PC-3 (cell line): ENCODE results near the gene PBX4. TPM values are rescaled to one million over a fixed set of nuclear protein-coding genes. Genes with fewer than 3 reads are reported as not detected.

Experiments
- ATAC-seq: fragments of 200-7000 bp; cut with Tn5 transposase; 2 replicates; pipeline ENCODE4 v1.9.1; 2020; ENCODE audit warnings: mild to moderate bottlenecking, moderate library complexity
- BruUV-seq: library from RNA; stranded (reverse); fragments of 400-500 nt; replicated peaks from 2 replicates; lab custom pipeline; 2021; lab: Mats Ljungman, UMichigan
- CTCF ChIA-PET: fragments of 300-600 bp; sonication (Branson Sonifier 250); formaldehyde crosslinking; loops from one replicate; lab custom pipeline; 2022; ENCODE audit warnings: antibody characterized with exemption; lab: Charles Lee
- POLR2A ChIA-PET: fragments of 300-600 bp; sonication (Branson Sonifier 250); formaldehyde crosslinking; loops from one replicate; lab custom pipeline; 2022; ENCODE audit warnings: antibody characterized with exemption; ENCODE audit not compliant: unreplicated experiment; lab: Charles Lee
- DNase-seq: peaks from one replicate; pipeline ENCODE4 v3.0.0-alpha.2; 2015
- H2AFZ ChIP-seq: fragments of 300-600 bp; sonication (generic); 2 replicates; pipeline ENCODE4 v1.6.0; 2016; ENCODE audit warnings: antibody characterized with exemption, low read length
- H3F3A ChIP-seq: fragments of 300-600 bp; sonication (generic); one replicate; pipeline ENCODE4 v1.6.0; 2017; ENCODE audit warnings: antibody characterized with exemption, low read length, control low read depth, mild to moderate bottlenecking; ENCODE audit not compliant: unreplicated experiment
- H3K27ac ChIP-seq: fragments of 300-600 bp; sonication (generic); 2 replicates; pipeline ENCODE4 v1.5.1; 2016; ENCODE audit warnings: mild to moderate bottlenecking, low read length
- H3K27me3 ChIP-seq: fragments of 300-600 bp; sonication (generic); 2 replicates; pipeline ENCODE4 v1.6.1; 2016; ENCODE audit warnings: low read length, mixed read lengths
- H3K36me3 ChIP-seq: fragments of 300-600 bp; sonication (generic); 2 replicates; pipeline ENCODE4 v1.6.1; 2016; ENCODE audit warnings: low read depth, mixed run types, low read length, mixed read lengths
- H3K4me1 ChIP-seq: fragments of 300-600 bp; sonication (generic); 2 replicates; pipeline ENCODE4 v1.5.1; 2016; ENCODE audit warnings: low read length; ENCODE audit not compliant: insufficient read depth
- H3K4me2 ChIP-seq: fragments of 300-600 bp; sonication (generic); 2 replicates; pipeline ENCODE4 v1.6.0; 2016; ENCODE audit warnings: low read length
- H3K4me3 ChIP-seq: fragments of 300-600 bp; sonication (generic); 2 replicates; pipeline ENCODE4 v1.5.1; 2016; ENCODE audit warnings: mild to moderate bottlenecking, low read length, mixed read lengths
- H3K79me2 ChIP-seq: fragments of 300-600 bp; sonication (generic); 2 replicates; pipeline ENCODE4 v1.6.1; 2017; ENCODE audit warnings: low read length, mixed read lengths
- H3K9ac ChIP-seq: fragments of 300-600 bp; sonication (generic); 2 replicates; pipeline ENCODE4 v1.6.0; 2016; ENCODE audit warnings: mild to moderate bottlenecking, low read length
- H3K9me2 ChIP-seq: fragments of 300-600 bp; sonication (generic); replicated peaks from 2 replicates; pipeline ENCODE4 v1.6.1; 2016; ENCODE audit warnings: mixed run types, low read length, mixed read lengths
- H3K9me3 ChIP-seq: fragments of 300-600 bp; sonication (generic); 2 replicates; pipeline ENCODE4 v1.6.1; 2016; ENCODE audit warnings: low read length, mixed read lengths
- H4K20me1 ChIP-seq: fragments of 300-600 bp; sonication (generic); 2 replicates; pipeline ENCODE4 v1.6.1; 2016; ENCODE audit warnings: low read length, mixed read lengths
- CTCF ChIP-seq: fragments of 300-600 bp; sonication (generic); conservative IDR thresholded peaks from 2 replicates; pipeline ENCODE4 v1.5.1; 2017; ENCODE audit warnings: antibody characterized with exemption, low read depth, mild to moderate bottlenecking, low read length
- EZH2 ChIP-seq: fragments of 300-600 bp; sonication (generic); IDR thresholded peaks from one replicate; pipeline ENCODE4 v1.6.1; 2017; ENCODE audit warnings: antibody characterized with exemption, mild to moderate bottlenecking, low read length; ENCODE audit not compliant: unreplicated experiment
- EZH2phosphoT487 ChIP-seq: fragments of 300-600 bp; sonication (generic); IDR thresholded peaks from 2 replicates; pipeline ENCODE4 v1.6.1; 2018; ENCODE audit warnings: mild to moderate bottlenecking, antibody characterized with exemption, low read length, borderline replicate concordance
- intact Hi-C: fragments of 100-400 bp; cut with micrococcal nuclease; formaldehyde crosslinking; loops from 2 replicates; pipeline ENCODE4 v1.9.0; 2023
- total RNA-seq: library from RNA; depleted of rRNA; stranded (reverse); fragments of >200 nt; gene quantifications from 2 replicates; pipeline ENCODE4 v1.2.3, GENCODE V29; 2014

PBX4 gene
- total RNA-seq, 1 experiment from 2014 or later, result 6.9 TPM

GRCh38 chr19:19562665-19563347 is 55.7 kb downstream of the PBX4 start:
- no peak overlapping the region for H2AFZ ChIP-seq
- H3K9ac ChIP-seq, result no peak overlapping the region
- no peaks in the 10 kb centered on the region for H3K9me3 ChIP-seq
- TF ChIP-seq CTCF (0 out of 2 replicates have a peak, but pooled peaks have one; percentile 18), EZH2phosphoT487 (no peak)
- intact Hi-C loops, result no loop called here
- no peaks in the 10 kb centered on the region for H3K79me2 ChIP-seq
- peaks cover 6% of the 10 kb centered on the region; the same call in 1 of the 2 replicates for H3K36me3 ChIP-seq
- BruUV-seq, result no TSS peak
- no peak overlapping the region for H3K4me3 ChIP-seq
- ATAC-seq (no peak), DNase-seq (no peak)
- H3K27me3 ChIP-seq, result no peaks in the 10 kb centered on the region
- no peaks in the 10 kb centered on the region for H4K20me1 ChIP-seq
- H3K27ac ChIP-seq, result no peak overlapping the region
- POLR2A ChIA-PET, result no interaction called here
- H3F3A ChIP-seq, result no peaks in the 10 kb centered on the region
- no peaks in the 10 kb centered on the region for H3K9me2 ChIP-seq
- no peaks in the 10 kb centered on the region for H3K4me1 ChIP-seq
- CTCF ChIA-PET, result no interaction called here
- no peak overlapping the region for H3K4me2 ChIP-seq

- H3K27ac ChIP-seq, result no peak overlapping the region
- ATAC-seq, result no peak
- intact Hi-C loops, result no loop called here
- ChIA-PET CTCF (no interaction called here), POLR2A (no interaction called here)
- H3K9ac ChIP-seq, result no peak overlapping the region
- no peaks in the 10 kb centered on the region for H3K79me2 ChIP-seq
- H3K4me1 ChIP-seq, result no peaks in the 10 kb centered on the region
- TF ChIP-seq EZH2phosphoT487 (no peak), CTCF (no peak), EZH2 (no peak)
- BruUV-seq, result no TSS peak
- H3F3A ChIP-seq, result no peaks in the 10 kb centered on the region
- no peak overlapping the region for H3K4me2 ChIP-seq
- H3K9me3 ChIP-seq, result no peaks in the 10 kb centered on the region
- no peaks in the 10 kb centered on the region for H3K9me2 ChIP-seq
- no peaks in the 10 kb centered on the region for H4K20me1 ChIP-seq
- no peak overlapping the region for H2AFZ ChIP-seq
- peaks cover 6% of the 10 kb centered on the region; the same call in 1 of the 2 replicates for H3K36me3 ChIP-seq
- no peak for DNase-seq
- no peaks in the 10 kb centered on the region for H3K27me3 ChIP-seq
- no peak overlapping the region for H3K4me3 ChIP-seq
These were observed 56.4 kb downstream of the PBX4 start for GRCh38 chr19:19561946-19562664.

GRCh38 chr19:19559931-19560330 is 58.6 kb downstream of the PBX4 start:
- Histone ChIP-seq H3K4me2 (no peak overlapping the region), H3K4me1 (no peaks in the 10 kb centered on the region), H3K9me2 (no peaks in the 10 kb centered on the region), H3K79me2 (no peaks in the 10 kb centered on the region), H3K27me3 (no peaks in the 10 kb centered on the region), H3K27ac (no peak overlapping the region), H2AFZ (no peak overlapping the region), H3K9ac (no peak overlapping the region), H3K36me3 (peaks cover 5% of the 10 kb centered on the region; the same call in 1 of the 2 replicates), H4K20me1 (no peaks in the 10 kb centered on the region), H3K9me3 (no peaks in the 10 kb centered on the region), H3K4me3 (no peak overlapping the region), H3F3A (no peaks in the 10 kb centered on the region)
- POLR2A ChIA-PET, result no interaction called here
- ATAC-seq (no peak), DNase-seq (no peak)
- CTCF ChIA-PET, result no interaction called here
- intact Hi-C loops, result no loop called here
- BruUV-seq, result no TSS peak
- TF ChIP-seq EZH2phosphoT487 (no peak), EZH2 (no peak), CTCF (no peak)
